GM12878 (cell line): ENCODE results near the gene CCDC107. TPM values are rescaled to one million over a fixed set of nuclear protein-coding genes. Genes with fewer than 3 reads are reported as not detected.
A peak's percentile ranks its signal among the peaks of the same experiment; 100 is the strongest.

Experiments
- ATAC-seq: fragments of 200-7000 bp; cut with Tn5 transposase; 3 replicates; pipeline ENCODE4 v1.9.1; 2020; ENCODE audit warnings: mild to moderate bottlenecking, moderate library complexity
- BruUV-seq: library from RNA; stranded (reverse); fragments of 400-500 nt; replicated peaks from 2 replicates; lab custom pipeline; 2021; lab: Mats Ljungman, UMichigan
- CTCF ChIA-PET: fragments of 300-600 bp; sonication (Branson Sonifier 250); formaldehyde crosslinking; extraction: SDS; loops from one replicate; lab custom pipeline; 2021; ENCODE audit warnings: inconsistent platforms; lab: Yijun Ruan, JAX
- POLR2A ChIA-PET: fragments of 350-600 bp; formaldehyde crosslinking; extraction: SDS; loops from one replicate; lab custom pipeline; 2021; ENCODE audit warnings: inconsistent platforms; lab: Charles Lee
- RAD21 ChIA-PET: fragments of 300-600 bp; sonication (Branson Sonifier 250); formaldehyde crosslinking; loops from one replicate; lab custom pipeline; 2023; ENCODE audit warnings: antibody characterized with exemption; ENCODE audit not compliant: unreplicated experiment; lab: Charles Lee
- SMC1A ChIA-PET: fragments of 300-600 bp; sonication (Branson Sonifier 250); formaldehyde crosslinking; loops from one replicate; lab custom pipeline; 2023; ENCODE audit not compliant: unreplicated experiment, uncharacterized antibody; lab: Charles Lee
- DNase-seq: peaks from one replicate; pipeline ENCODE4 v3.0.0-alpha.2; 2011; ENCODE audit warnings: low read depth, low spot score
- FAIRE-seq: peaks from 3 replicates; lab custom pipeline; 2011; peaks lifted over from hg19 to GRCh38; lab: Jason Lieb, UNC
- H2AFZ ChIP-seq: 2 replicates; pipeline ENCODE4 v1.6.0; 2011; ENCODE audit warnings: low read depth, low read length, control low read depth; ENCODE audit not compliant: control insufficient read depth
- H3K27ac ChIP-seq: 2 replicates; pipeline ENCODE4 v1.5.1; 2011; ENCODE audit warnings: control low read depth; ENCODE audit not compliant: control insufficient read depth, insufficient read depth
- H3K27me3 ChIP-seq, 2 experiments: replicated peaks in 1 of 2; 2 replicates each; pipeline versions ENCODE4 v1.6.0 to v1.6.1; 2011; ENCODE audit warnings: low read length in 1 of 2; ENCODE audit not compliant: control insufficient read depth in 2 of 2, insufficient read depth in 2 of 2
- H3K36me3 ChIP-seq, 2 experiments: 2 replicates each; pipeline ENCODE4 v1.5.1; 2011; ENCODE audit warnings: low read length in 1 of 2; ENCODE audit not compliant: control insufficient read depth in 2 of 2, insufficient read depth in 2 of 2
- H3K4me1 ChIP-seq: 2 replicates; pipeline ENCODE4 v1.6.1; 2011; ENCODE audit warnings: mild to moderate bottlenecking, low read length, moderate library complexity, mixed read lengths; ENCODE audit not compliant: control insufficient read depth, insufficient read depth
- H3K4me2 ChIP-seq: 2 replicates; pipeline ENCODE4 v1.6.0; 2011; ENCODE audit warnings: control low read depth; ENCODE audit not compliant: control insufficient read depth, insufficient read depth
- H3K4me3 ChIP-seq: fragments of 200-600 bp; sonication (generic); 2 replicates; pipeline ENCODE4 v1.5.1; 2016
- H3K79me2 ChIP-seq: 2 replicates; pipeline ENCODE4 v1.6.0; 2011; ENCODE audit warnings: low read length; ENCODE audit not compliant: control insufficient read depth, insufficient read depth
- H3K9ac ChIP-seq: 2 replicates; pipeline ENCODE4 v1.8.0; 2011; ENCODE audit warnings: low read length, control low read depth, mixed read lengths; ENCODE audit not compliant: control insufficient read depth, insufficient read depth
- H3K9me3 ChIP-seq: replicated peaks from 3 replicates; pipeline ENCODE4 v1.5.1; 2011; ENCODE audit warnings: mild to moderate bottlenecking, low read length; ENCODE audit not compliant: control insufficient read depth, insufficient read depth
- H4K20me1 ChIP-seq: 2 replicates; pipeline ENCODE4 v1.6.0; 2011; ENCODE audit not compliant: control insufficient read depth, insufficient read depth
- BACH1 ChIP-seq: fragments of 450-650 bp; IDR thresholded peaks from 2 replicates; pipeline ENCODE4 v1.6.1; 2017; ENCODE audit warnings: mild to moderate bottlenecking, borderline replicate concordance
- BHLHE40 ChIP-seq, 2 experiments: fragments of 450-650 bp in 1 of 2; IDR thresholded peaks; 2 replicates each; pipeline ENCODE4 v1.6.1; 2011 to 2017; ENCODE audit warnings: low read depth in 2 of 2, borderline replicate concordance in 1 of 2, improper control_type of control experiment in 1 of 2, low read length in 1 of 2, mild to moderate bottlenecking in 1 of 2
- CHD2 ChIP-seq: IDR thresholded peaks from 2 replicates; pipeline ENCODE4 v1.6.1; 2011; ENCODE audit warnings: low read depth, low read length, improper control_type of control experiment, borderline replicate concordance
- MEF2A ChIP-seq: IDR thresholded peaks from 2 replicates; pipeline ENCODE4 v1.6.1; 2011; ENCODE audit warnings: low read depth, mild to moderate bottlenecking, low read length, moderate library complexity; ENCODE audit not compliant: insufficient read depth
- NR2C2 ChIP-seq: IDR thresholded peaks from 2 replicates; pipeline ENCODE4 v1.6.1; 2011; ENCODE audit warnings: borderline replicate concordance, low read depth; ENCODE audit not compliant: control insufficient read depth, insufficient read length
- RAD21 ChIP-seq: IDR thresholded peaks from 2 replicates; pipeline ENCODE4 v1.6.1; 2011; ENCODE audit warnings: mild to moderate bottlenecking, low read depth, low read length, moderate library complexity; ENCODE audit not compliant: insufficient read depth
- RAD51 ChIP-seq: fragments of 450-650 bp; IDR thresholded peaks from 2 replicates; pipeline ENCODE4 v1.6.1; 2016; ENCODE audit warnings: moderate library complexity, mild to moderate bottlenecking, inconsistent platforms
- RB1 ChIP-seq: fragments of 450-650 bp; formaldehyde crosslinking; IDR thresholded peaks from 2 replicates; pipeline ENCODE4 v1.6.1; 2017; ENCODE audit warnings: mild to moderate bottlenecking, borderline replicate concordance
- SIX5 ChIP-seq: IDR thresholded peaks from 2 replicates; pipeline ENCODE4 v1.6.1; 2011; ENCODE audit warnings: mild to moderate bottlenecking, low read depth, low read length, moderate library complexity; ENCODE audit not compliant: severe bottlenecking
- SMAD5 ChIP-seq: IDR thresholded peaks from 2 replicates; pipeline ENCODE4 v1.6.1; 2016; ENCODE audit warnings: antibody characterized with exemption, low read depth
- SREBF2 ChIP-seq: IDR thresholded peaks from 2 replicates; pipeline ENCODE4 v1.6.1; 2012; ENCODE audit warnings: mild to moderate bottlenecking, low read length
- YY1 ChIP-seq: IDR thresholded peaks from 2 replicates; pipeline ENCODE4 v1.6.1; 2011; ENCODE audit warnings: low read depth, mild to moderate bottlenecking, low read length
- WGBS: methylation state at CpG from one replicate; pipeline ENCODE4 v1.1.6; 2016; ENCODE audit warnings: low lambda C conversion rate; ENCODE audit not compliant: insufficient replicate concordance, insufficient coverage; ENCODE audit errors: missing lambda C conversion rate; 5-methylcytosine and 5-hydroxymethylcytosine counted together
- in situ Hi-C: fragments of 300-500 bp; cut with MboI; formaldehyde crosslinking; loops from 9 replicates; pipeline ENCODE4 v1.14.3; 2018; ENCODE audit warnings: mixed read lengths
- intact Hi-C: fragments of 100-400 bp; cut with micrococcal nuclease; formaldehyde crosslinking; loops from one replicate; pipeline ENCODE4 v1.14.2; 2022; ENCODE audit not compliant: unreplicated experiment
- polyA plus RNA-seq, 11 experiments: library from polyadenylated mRNA; depleted of rRNA in 4 of 11; unstranded in 6 of 11; stranded (reverse) in 5 of 11; fragments of >200 nt; fragmentation: Nextera tagmentation in 4 of 11; fragmentation: Illumina TruSeq in 1 of 11; extraction: Ambion mirVana in 4 of 11; extraction: Trizol in 1 of 11; gene quantifications; 1 replicate in 1 of 11; 2 replicates in 10 of 11; pipeline versions ENCODE4 v1.2.1 to v1.2.3, GENCODE V29; 2011 to 2016; ENCODE audit warnings: inconsistent platforms in 2 of 11, missing spikeins in 2 of 11, low read depth in 1 of 11
- total RNA-seq, 4 experiments: library from RNA; depleted of rRNA in 3 of 4; stranded (reverse); fragments of >200 nt in 3 of 4; fragmentation: Illumina TruSeq in 1 of 4; extraction: Trizol in 1 of 4; gene quantifications; 2 replicates each; pipeline versions ENCODE4 v1.2.1 to v1.2.3, GENCODE V29; 2013 to 2021
- TF ChIP-seq, protein P1 (sequence below): fragments of 450-650 bp; IDR thresholded peaks from 2 replicates; pipeline ENCODE4 v1.6.1; 2016; ENCODE audit warnings: mild to moderate bottlenecking
- TF ChIP-seq, protein P2 (sequence below): fragments of 450-650 bp; IDR thresholded peaks from 2 replicates; pipeline ENCODE4 v1.6.1; 2017; ENCODE audit warnings: mild to moderate bottlenecking, moderate library complexity

Gene CCDC107
- total and polyA plus RNA-seq, 10 of the 15 experiments (the other 5 are each of a cell fraction or from before 2014, with no cell fraction given), result 0.19 to 18.3 (median 10.6) TPM

DNA sequence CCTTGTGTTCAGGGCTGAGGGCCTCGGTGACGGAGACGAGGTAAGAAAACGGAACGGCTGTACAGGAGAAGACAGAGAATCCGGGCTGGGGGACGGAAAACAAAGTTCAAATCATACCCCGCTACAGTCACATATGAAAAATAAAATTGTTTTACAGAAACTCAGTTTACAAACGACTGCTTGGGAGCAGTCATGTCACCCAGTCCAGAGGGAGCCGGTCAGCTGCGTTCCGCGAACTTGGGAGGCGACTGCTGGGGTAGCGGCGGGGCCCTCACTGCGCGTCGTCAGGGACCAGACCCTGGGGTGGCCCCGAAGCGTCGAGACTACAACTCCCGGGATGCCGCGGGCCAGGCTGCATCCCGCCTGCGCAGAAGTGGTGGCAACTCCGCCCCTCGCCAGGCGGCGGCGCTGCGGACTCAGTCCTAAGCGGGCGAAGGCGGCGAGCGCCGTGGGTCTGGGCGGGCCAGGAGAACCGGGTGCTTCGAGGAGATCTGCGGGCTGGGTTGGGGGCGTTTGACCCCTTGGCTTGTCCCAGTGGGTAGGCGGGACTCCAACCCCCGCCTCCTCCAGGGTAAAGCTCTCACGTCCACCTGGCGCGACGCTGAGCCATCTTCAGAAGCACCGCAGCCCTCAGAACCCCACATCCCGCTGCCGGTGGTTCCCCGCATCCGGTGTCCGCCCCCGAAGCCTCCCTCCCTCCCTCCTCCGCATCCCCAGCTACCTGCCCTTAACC lies 11.4 kb upstream of the CCDC107 start:
- DNase-seq (no peak), FAIRE-seq (no peak), ATAC-seq (peak; percentile 90)
- no peaks in the 10 kb centered on the region for H3K9me3 ChIP-seq
- WGBS, result under 1% methylated on average over 57 of the region's 58 CpGs
- H3K79me2 ChIP-seq, result peaks cover 20% of the 10 kb centered on the region
- CTCF ChIA-PET, result interaction anchor here (0.6 to 8.8 kb wide), 36 partner anchors 10 to 575 kb away, joined by 3 to 139 read pairs (median 6); partner anchors contain the start of genes ARHGEF39, CCDC107, CD72 and CREB3
- POLR2A ChIA-PET, result interaction anchor here (0.5 to 11.1 kb wide), 22 partner anchors 11 to 532 kb away, joined by 3 to 163 read pairs (median 4); partner anchors contain the start of genes ARHGEF39, CCDC107, CD72 and CREB3
- H3K36me3 ChIP-seq, result no peaks in the 10 kb centered on the region
- peaks cover 27% of the 10 kb centered on the region for H3K4me1 ChIP-seq
- intact Hi-C loops (loop anchor here (1.0 to 2.0 kb wide), 2 partner anchors 11 to 42 kb away; partner anchors contain the start of gene TESK1), in situ Hi-C loops (no loop called here)
- peak overlapping the region; percentile 96 for H3K4me3 ChIP-seq
- no peaks in the 10 kb centered on the region for H4K20me1 ChIP-seq
- H3K4me2 ChIP-seq, result peak overlapping the region; percentile 93
- no peaks in the 10 kb centered on the region for H3K27me3 ChIP-seq
- peak overlapping the region; percentile 90 for H3K9ac ChIP-seq
- RAD21 ChIA-PET, result interaction anchor here (0.7 to 9.6 kb wide), 31 partner anchors 10 to 236 kb away, joined by 3 to 133 read pairs (median 7); partner anchors contain the start of genes ARHGEF39, CCDC107, CREB3 and GBA2
- SMC1A ChIA-PET, result interaction anchor here (0.7 to 7.7 kb wide), 27 partner anchors 12 to 204 kb away, joined by 3 to 114 read pairs (median 5); partner anchors contain the start of genes ARHGEF39, CCDC107, CD72 and CREB3
- BruUV-seq, result no TSS peak
- peak overlapping the region; percentile 90 for H2AFZ ChIP-seq
- peak overlapping the region; percentile 89 for H3K27ac ChIP-seq
- TF ChIP-seq BHLHE40 (IDR thresholded peaks at IDR 0.05; ENCODE audit: borderline replicate concordance in 1 of 2, low read depth in 2 of 2, low read length in 1 of 2) (peak; percentile 29 to 64; a peak in 2 of 4 replicates), BACH1 (peak; percentile 83), CHD2 (peak; percentile 61), SREBF2 (no peak), YY1 (peak; percentile 76), RAD51 (no peak), SIX5 (peak; percentile 80), NR2C2 (no peak), SMAD5 (peak; percentile 75; the same call in 1 of the 2 replicates), RAD21 (peak; percentile 79), MEF2A (0 out of 2 replicates have a peak, but pooled peaks have one; percentile 39), RB1 (peak; percentile 90)
- TF ChIP-seq, protein P1, sequence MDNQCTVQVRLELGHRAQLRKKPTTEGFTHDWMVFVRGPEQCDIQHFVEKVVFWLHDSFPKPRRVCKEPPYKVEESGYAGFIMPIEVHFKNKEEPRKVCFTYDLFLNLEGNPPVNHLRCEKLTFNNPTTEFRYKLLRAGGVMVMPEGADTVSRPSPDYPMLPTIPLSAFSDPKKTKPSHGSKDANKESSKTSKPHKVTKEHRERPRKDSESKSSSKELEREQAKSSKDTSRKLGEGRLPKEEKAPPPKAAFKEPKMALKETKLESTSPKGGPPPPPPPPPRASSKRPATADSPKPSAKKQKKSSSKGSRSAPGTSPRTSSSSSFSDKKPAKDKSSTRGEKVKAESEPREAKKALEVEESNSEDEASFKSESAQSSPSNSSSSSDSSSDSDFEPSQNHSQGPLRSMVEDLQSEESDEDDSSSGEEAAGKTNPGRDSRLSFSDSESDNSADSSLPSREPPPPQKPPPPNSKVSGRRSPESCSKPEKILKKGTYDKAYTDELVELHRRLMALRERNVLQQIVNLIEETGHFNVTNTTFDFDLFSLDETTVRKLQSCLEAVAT, result peak; percentile 55
- TF ChIP-seq, protein P2, sequence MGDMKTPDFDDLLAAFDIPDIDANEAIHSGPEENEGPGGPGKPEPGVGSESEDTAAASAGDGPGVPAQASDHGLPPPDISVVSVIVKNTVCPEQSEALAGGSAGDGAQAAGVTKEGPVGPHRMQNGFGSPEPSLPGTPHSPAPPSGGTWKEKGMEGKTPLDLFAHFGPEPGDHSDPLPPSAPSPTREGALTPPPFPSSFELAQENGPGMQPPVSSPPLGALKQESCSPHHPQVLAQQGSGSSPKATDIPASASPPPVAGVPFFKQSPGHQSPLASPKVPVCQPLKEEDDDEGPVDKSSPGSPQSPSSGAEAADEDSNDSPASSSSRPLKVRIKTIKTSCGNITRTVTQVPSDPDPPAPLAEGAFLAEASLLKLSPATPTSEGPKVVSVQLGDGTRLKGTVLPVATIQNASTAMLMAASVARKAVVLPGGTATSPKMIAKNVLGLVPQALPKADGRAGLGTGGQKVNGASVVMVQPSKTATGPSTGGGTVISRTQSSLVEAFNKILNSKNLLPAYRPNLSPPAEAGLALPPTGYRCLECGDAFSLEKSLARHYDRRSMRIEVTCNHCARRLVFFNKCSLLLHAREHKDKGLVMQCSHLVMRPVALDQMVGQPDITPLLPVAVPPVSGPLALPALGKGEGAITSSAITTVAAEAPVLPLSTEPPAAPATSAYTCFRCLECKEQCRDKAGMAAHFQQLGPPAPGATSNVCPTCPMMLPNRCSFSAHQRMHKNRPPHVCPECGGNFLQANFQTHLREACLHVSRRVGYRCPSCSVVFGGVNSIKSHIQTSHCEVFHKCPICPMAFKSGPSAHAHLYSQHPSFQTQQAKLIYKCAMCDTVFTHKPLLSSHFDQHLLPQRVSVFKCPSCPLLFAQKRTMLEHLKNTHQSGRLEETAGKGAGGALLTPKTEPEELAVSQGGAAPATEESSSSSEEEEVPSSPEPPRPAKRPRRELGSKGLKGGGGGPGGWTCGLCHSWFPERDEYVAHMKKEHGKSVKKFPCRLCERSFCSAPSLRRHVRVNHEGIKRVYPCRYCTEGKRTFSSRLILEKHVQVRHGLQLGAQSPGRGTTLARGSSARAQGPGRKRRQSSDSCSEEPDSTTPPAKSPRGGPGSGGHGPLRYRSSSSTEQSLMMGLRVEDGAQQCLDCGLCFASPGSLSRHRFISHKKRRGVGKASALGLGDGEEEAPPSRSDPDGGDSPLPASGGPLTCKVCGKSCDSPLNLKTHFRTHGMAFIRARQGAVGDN, result peak; percentile 44; the same call in 1 of the 2 replicates
